ENCODE measurements around the gene WASF1. TPM values are rescaled to one million over a fixed set of nuclear protein-coding genes. Genes with fewer than 3 reads are reported as not detected.

Gene WASF1
- total RNA-seq, 1 experiment from 2014 or later = 22.3 TPM

- CTCF ChIA-PET = interaction anchor here (2.0 kb wide), 1 partner anchor 247 kb away, joined by 5 read pairs; no protein-coding TSS in a partner anchor
- no peaks in the 10 kb centered on the region for H3K9me3 Mint-ChIP-seq
- POLR2A ChIA-PET = no interaction called here
- no peaks in the 10 kb centered on the region for H3K27me3 Mint-ChIP-seq (ENCODE audit: low read depth)
- no peak overlapping the region for H3K4me3 Mint-ChIP-seq
- DNase-seq (ENCODE audit: low spot score) (no peak), ATAC-seq (no peak)
- peak overlapping the region; percentile 12; the same call in 1 of the 2 replicates for H3K27ac Mint-ChIP-seq
- TF ChIP-seq ATF1 (CRISPR knock-in tag; IDR thresholded peaks at IDR 0.05) (no peak), HMGA2 (CRISPR knock-in tag; IDR thresholded peaks at IDR 0.05) (0 out of 2 replicates have a peak, but pooled peaks have one; percentile 9)
- peaks cover 5% of the 10 kb centered on the region for H3K36me3 Mint-ChIP-seq
- peaks cover 20% of the 10 kb centered on the region for H3K4me1 Mint-ChIP-seq
Measured at GRCh38 chr6:110095101-110095500, 84.4 kb downstream of the WASF1 start.

GRCh38 chr6:110093981-110094380 is 85.5 kb downstream of the WASF1 start:
- H3K9me3 Mint-ChIP-seq = no peaks in the 10 kb centered on the region
- ATAC-seq (no peak), DNase-seq (ENCODE audit: low spot score) (no peak)
- ChIA-PET CTCF (no interaction called here), POLR2A (no interaction called here)
- H3K4me1 Mint-ChIP-seq = peaks cover 20% of the 10 kb centered on the region
- no peak for TF ChIP-seq GRHL2 (CRISPR knock-in tag; IDR thresholded peaks at IDR 0.05; ENCODE audit: insufficient replicate concordance, severe bottlenecking)
- no peak for TF ChIP-seq ZNF532 (CRISPR knock-in tag; IDR thresholded peaks at IDR 0.05; ENCODE audit: borderline replicate concordance)
- no peak for TF ChIP-seq TCF7 (CRISPR knock-in tag; IDR thresholded peaks at IDR 0.05; ENCODE audit: low read depth)
- no peak for TF ChIP-seq FOXP1 (CRISPR knock-in tag; IDR thresholded peaks at IDR 0.05; ENCODE audit: borderline replicate concordance)
- TF ChIP-seq AFF4 (CRISPR knock-in tag; IDR thresholded peaks at IDR 0.05; ENCODE audit: borderline replicate concordance) = no peak
- no peak for TF ChIP-seq ELF4 (CRISPR knock-in tag; IDR thresholded peaks at IDR 0.05; ENCODE audit: low read depth)
- TF ChIP-seq KAT7 (CRISPR knock-in tag; IDR thresholded peaks at IDR 0.05; ENCODE audit: borderline replicate concordance) = no peak
- no peak for TF ChIP-seq ZNF263 (CRISPR knock-in tag; IDR thresholded peaks at IDR 0.05; ENCODE audit: low read depth)
- TF ChIP-seq ZNF281 (CRISPR knock-in tag; IDR thresholded peaks at IDR 0.05) = no peak
- no peak overlapping the region for H3K27ac Mint-ChIP-seq
- peaks cover 5% of the 10 kb centered on the region for H3K36me3 Mint-ChIP-seq
- no peaks in the 10 kb centered on the region for H3K27me3 Mint-ChIP-seq (ENCODE audit: low read depth)
- no peak overlapping the region for H3K4me3 Mint-ChIP-seq

Data from WTC11 (cell line).